ENCODE measurements around the gene KIF14.

- no peak for TF ChIP-seq EZH2phosphoT487 (IDR thresholded peaks at IDR 0.05; ENCODE audit: insufficient read depth, low read depth)
- TF ChIP-seq EZH2 (IDR thresholded peaks at IDR 0.05; ENCODE audit: insufficient read depth, poor library complexity, severe bottlenecking): no peak
These were observed 108.4 kb downstream of the KIF14 start for GRCh38 chr1:200512191-200512590.

All from GM23248 (cell line).